Prostate gland (tissue), 2 donors: ENCODE results near the gene GUCY1B1. TPM values are rescaled to one million over a fixed set of nuclear protein-coding genes. Genes with fewer than 3 reads are reported as not detected.

ENCODE experiments used
- DNase-seq: peaks from one replicate; pipeline ENCODE4 v3.0.0-alpha.2; 2019; ENCODE audit warnings: low spot score
- H3K27ac ChIP-seq, 2 donors: fragments of 200-600 bp; sonication (generic); 2 replicates each; pipeline ENCODE4 v1.5.1; 2017 to 2019
- H3K27me3 ChIP-seq: fragments of 200-600 bp; sonication (generic); replicated peaks from 2 replicates; pipeline ENCODE4 v1.5.1; 2019; ENCODE audit not compliant: insufficient read depth
- H3K36me3 ChIP-seq, 2 donors: fragments of 200-600 bp; sonication (generic); 1 replicate in 1 of 2; 2 replicates in 1 of 2; pipeline versions ENCODE4 v1.5.1 to v1.8.1; 2017 to 2019
- H3K4me1 ChIP-seq: fragments of 200-600 bp; sonication (generic); replicated peaks from 2 replicates; pipeline ENCODE4 v1.5.1; 2019
- H3K4me3 ChIP-seq, 2 donors: fragments of 200-600 bp; sonication (generic); 2 replicates each; pipeline ENCODE4 v1.5.1; 2017 to 2019
- H3K9me3 ChIP-seq: fragments of 200-600 bp; sonication (generic); 2 replicates; pipeline ENCODE4 v1.5.1; 2017
- POLR2A ChIP-seq: fragments of 450-650 bp; IDR thresholded peaks from one replicate; pipeline ENCODE4 v1.6.1; 2016; ENCODE audit warnings: antibody characterized with exemption, mild to moderate bottlenecking
- POLR2AphosphoS5 ChIP-seq: sonication (generic); formaldehyde crosslinking; IDR thresholded peaks from one replicate; pipeline ENCODE4 v1.6.1; 2017; ENCODE audit warnings: antibody characterized with exemption
- WGBS: methylation state at CpG from one replicate; pipeline ENCODE4 v1.1.5; 2018; 5-methylcytosine and 5-hydroxymethylcytosine counted together
- intact Hi-C: fragments of 100-400 bp; cut with DNase I; formaldehyde crosslinking; loops from one replicate; pipeline ENCODE4 v1.14.2; 2022
- total RNA-seq, 2 donors: library from RNA; depleted of rRNA; stranded (reverse); fragments of >200 nt; gene quantifications; one replicate each; pipeline ENCODE4 v1.1.0, GENCODE V29; 2016
- TF ChIP-seq, protein P1 (sequence below), 4 experiments: fragments of 200-600 bp in 2 of 4; fragments of 450-650 bp in 2 of 4; sonication (generic) in 2 of 4; IDR thresholded peaks; 1 replicate in 3 of 4; 2 replicates in 1 of 4; pipeline ENCODE4 v1.5.1; 2016 to 2019; ENCODE audit warnings: antibody characterized with exemption in 4 of 4, mild to moderate bottlenecking in 2 of 4, moderate library complexity in 2 of 4

Gene GUCY1B1
- total RNA-seq, 2 donors from 2014 or later, result 5.6 to 12.6 TPM

DNA sequence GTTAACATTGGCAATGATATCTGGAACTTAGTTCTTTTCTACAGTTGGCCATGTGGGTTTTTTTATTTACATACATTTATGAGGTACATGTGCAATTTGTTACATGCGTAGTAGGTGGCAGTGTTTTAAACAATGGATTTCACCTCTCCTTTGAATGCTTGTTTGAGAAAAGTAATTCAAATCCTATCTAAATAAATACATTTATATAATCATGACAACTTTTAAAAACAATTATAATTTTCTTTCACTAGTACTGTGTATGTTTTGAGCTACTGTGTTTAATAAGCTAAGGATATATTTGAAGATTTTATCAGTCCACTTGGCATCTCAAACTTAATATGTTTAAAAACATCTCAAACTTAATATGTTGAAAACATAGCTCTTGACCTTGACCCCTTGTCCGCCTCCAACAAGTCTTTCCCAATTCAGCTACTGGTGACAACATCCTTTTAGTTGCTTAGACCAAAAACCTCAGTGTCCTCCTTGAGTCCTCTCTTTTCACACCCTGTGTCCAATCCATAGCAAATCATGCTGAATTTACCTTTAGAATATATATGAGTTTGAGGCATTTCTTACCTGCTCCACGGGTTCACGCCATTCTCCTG is 14.5 kb downstream of the GUCY1B1 start:
- H3K27me3 ChIP-seq, result no peaks in the 10 kb centered on the region
- TF ChIP-seq POLR2AphosphoS5, result peak; percentile 51
- TF ChIP-seq POLR2A, result no peak
- TF ChIP-seq, protein P1, sequence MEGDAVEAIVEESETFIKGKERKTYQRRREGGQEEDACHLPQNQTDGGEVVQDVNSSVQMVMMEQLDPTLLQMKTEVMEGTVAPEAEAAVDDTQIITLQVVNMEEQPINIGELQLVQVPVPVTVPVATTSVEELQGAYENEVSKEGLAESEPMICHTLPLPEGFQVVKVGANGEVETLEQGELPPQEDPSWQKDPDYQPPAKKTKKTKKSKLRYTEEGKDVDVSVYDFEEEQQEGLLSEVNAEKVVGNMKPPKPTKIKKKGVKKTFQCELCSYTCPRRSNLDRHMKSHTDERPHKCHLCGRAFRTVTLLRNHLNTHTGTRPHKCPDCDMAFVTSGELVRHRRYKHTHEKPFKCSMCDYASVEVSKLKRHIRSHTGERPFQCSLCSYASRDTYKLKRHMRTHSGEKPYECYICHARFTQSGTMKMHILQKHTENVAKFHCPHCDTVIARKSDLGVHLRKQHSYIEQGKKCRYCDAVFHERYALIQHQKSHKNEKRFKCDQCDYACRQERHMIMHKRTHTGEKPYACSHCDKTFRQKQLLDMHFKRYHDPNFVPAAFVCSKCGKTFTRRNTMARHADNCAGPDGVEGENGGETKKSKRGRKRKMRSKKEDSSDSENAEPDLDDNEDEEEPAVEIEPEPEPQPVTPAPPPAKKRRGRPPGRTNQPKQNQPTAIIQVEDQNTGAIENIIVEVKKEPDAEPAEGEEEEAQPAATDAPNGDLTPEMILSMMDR (IDR thresholded peaks at IDR 0.05), result peak in 2 of 4 experiments; percentile 6
- intact Hi-C loops, result no loop called here
- 74% methylated on average over 4 of the region's 4 CpGs for WGBS
- no peaks in the 10 kb centered on the region for H3K36me3 ChIP-seq
- H3K27ac ChIP-seq, result no peak overlapping the region
- H3K9me3 ChIP-seq, result no peaks in the 10 kb centered on the region
- no peaks in the 10 kb centered on the region for H3K4me1 ChIP-seq
- DNase-seq, result no peak
- H3K4me3 ChIP-seq, result no peak overlapping the region

DNA sequence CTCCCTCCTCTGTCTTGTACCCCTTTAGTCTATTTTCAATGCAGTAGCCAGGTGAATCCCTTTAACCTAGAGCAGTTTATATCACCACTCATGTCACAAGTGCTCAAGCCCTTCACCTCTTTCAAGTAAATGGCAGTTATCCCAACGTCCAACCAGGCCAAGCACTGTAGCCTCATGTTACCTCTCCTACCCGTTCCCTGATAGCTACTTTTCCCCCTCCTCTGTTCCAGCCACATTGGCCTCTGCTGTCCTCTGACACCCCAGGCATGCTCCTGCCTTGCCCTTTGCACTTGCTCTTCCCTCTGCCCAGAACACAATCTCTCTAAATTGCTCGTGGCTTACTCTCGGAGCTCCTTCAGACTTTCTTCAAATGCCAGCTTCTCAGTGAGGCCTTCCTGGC is 15.2 kb downstream of the GUCY1B1 start:
- no peak for DNase-seq
- intact Hi-C loops, result no loop called here
- no peak for TF ChIP-seq POLR2AphosphoS5
- TF ChIP-seq POLR2A, result no peak
- TF ChIP-seq, protein P1 (IDR thresholded peaks at IDR 0.05), result no peak
- no peak overlapping the region for H3K4me3 ChIP-seq
- H3K9me3 ChIP-seq, result no peaks in the 10 kb centered on the region
- H3K27me3 ChIP-seq, result no peaks in the 10 kb centered on the region
- WGBS, result 81% methylated on average over 4 of the region's 4 CpGs
- H3K36me3 ChIP-seq, result no peaks in the 10 kb centered on the region
- no peaks in the 10 kb centered on the region for H3K4me1 ChIP-seq
- H3K27ac ChIP-seq, result no peak overlapping the region

DNA sequence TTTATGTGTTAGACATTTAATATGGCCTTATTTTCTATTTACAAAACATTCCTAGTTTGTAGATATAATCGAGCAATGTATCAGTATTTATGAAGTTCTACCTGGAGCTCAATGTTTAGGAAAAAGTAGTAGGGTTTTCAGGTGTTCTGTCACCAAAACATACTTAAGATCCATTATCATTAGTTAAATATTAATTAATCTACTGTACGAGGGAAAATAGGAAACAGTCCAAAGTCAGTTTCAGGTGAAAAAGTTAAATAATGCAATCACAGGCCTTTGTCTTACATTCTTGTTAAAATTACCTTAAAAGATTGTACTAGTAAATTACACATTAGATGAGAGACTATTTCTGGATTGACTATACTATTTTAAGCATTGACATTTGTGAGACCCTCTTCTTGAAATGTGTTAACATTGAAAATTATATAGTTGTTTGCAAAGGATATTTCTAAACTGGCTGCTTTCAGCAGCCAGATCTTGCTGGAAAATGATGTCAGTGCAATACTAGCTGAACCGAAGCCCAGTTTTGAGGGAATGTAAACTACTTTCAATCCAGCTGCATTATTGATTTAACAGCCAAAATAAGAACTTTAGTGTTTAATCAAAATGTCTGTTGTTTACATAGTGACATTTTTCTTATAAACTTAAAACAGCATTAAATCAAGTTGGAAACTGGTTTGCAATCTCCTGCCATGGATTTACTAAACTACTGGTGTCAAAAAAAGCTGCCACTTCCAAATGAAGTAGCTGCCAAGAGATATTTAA is 19.3 kb downstream of the GUCY1B1 start:
- no peaks in the 10 kb centered on the region for H3K4me1 ChIP-seq
- H3K4me3 ChIP-seq, result no peak overlapping the region
- no peaks in the 10 kb centered on the region for H3K9me3 ChIP-seq
- H3K27ac ChIP-seq, result peak overlapping the region; percentile 1 to 54
- no peaks in the 10 kb centered on the region for H3K36me3 ChIP-seq
- peak; percentile 87 for TF ChIP-seq POLR2AphosphoS5
- TF ChIP-seq, protein P1 (IDR thresholded peaks at IDR 0.05), result no peak
- 36% methylated on average over 3 of the region's 3 CpGs for WGBS
- DNase-seq, result peak; percentile 67
- intact Hi-C loops, result no loop called here
- H3K27me3 ChIP-seq, result no peaks in the 10 kb centered on the region

DNA sequence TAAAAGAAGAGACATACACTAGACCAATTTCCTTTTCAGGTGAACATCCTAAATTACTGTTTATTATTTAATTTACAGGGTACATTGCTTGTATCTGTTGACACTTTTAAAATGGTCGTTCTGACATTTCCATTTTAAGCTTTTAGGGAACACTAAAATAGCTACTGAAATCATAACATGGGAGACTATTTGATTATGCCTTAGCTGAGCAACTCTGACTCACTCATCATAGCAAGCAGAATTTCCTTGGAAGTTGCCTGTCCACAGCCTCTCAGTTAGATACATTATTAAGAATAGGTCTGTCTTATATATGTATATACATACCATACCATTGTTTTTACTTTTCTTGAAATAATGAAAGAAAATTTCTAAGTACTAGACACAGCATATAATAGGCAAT is 22.0 kb downstream of the GUCY1B1 start:
- TF ChIP-seq POLR2A (no peak), POLR2AphosphoS5 (no peak)
- TF ChIP-seq, protein P1 (IDR thresholded peaks at IDR 0.05), result no peak
- intact Hi-C loops, result loop anchor here (10.0 kb wide), 2 partner anchors 256 to 376 kb away; no protein-coding TSS in a partner anchor
- no peaks in the 10 kb centered on the region for H3K36me3 ChIP-seq
- H3K4me3 ChIP-seq, result no peak overlapping the region
- no peaks in the 10 kb centered on the region for H3K4me1 ChIP-seq
- no peaks in the 10 kb centered on the region for H3K27me3 ChIP-seq
- no peak overlapping the region for H3K27ac ChIP-seq
- no peak for DNase-seq
- WGBS, result 54% methylated on average over 1 of the region's 1 CpG
- H3K9me3 ChIP-seq, result no peaks in the 10 kb centered on the region
